K562 (cell line): Measurements from ENCODE around the gene ADGRB3. TPM values are rescaled to one million over a fixed set of nuclear protein-coding genes. Genes with fewer than 3 reads are reported as not detected.

ENCODE experiments used
- ATAC-seq: fragments of 200-7000 bp; cut with Tn5 transposase; 3 replicates; pipeline ENCODE4 v1.9.1; 2020; ENCODE audit warnings: moderate library complexity
- BruUV-seq: library from RNA; stranded (reverse); fragments of 400-500 nt; replicated peaks from 2 replicates; lab custom pipeline; 2021; lab: Mats Ljungman, UMichigan
- CTCF ChIA-PET: fragments of 300-600 bp; formaldehyde crosslinking; extraction: SDS; loops from one replicate; lab custom pipeline; 2021; ENCODE audit warnings: low intra/inter-chr PET ratio; lab: Yijun Ruan, JAX
- POLR2A ChIA-PET: fragments of 300-600, 350-650 bp; sonication (Branson Sonifier 250); formaldehyde crosslinking; extraction: SDS; loops from one replicate; lab custom pipeline; 2021; ENCODE audit warnings: antibody characterized with exemption, inconsistent platforms; lab: Yijun Ruan, JAX
- DNase-seq, 4 experiments: peaks; one replicate each; pipeline versions ENCODE4 v3.0.0 to v3.0.0-alpha.2; 2011 to 2018; ENCODE audit warnings: low spot score in 3 of 4, mixed read lengths in 3 of 4; ENCODE audit errors: extremely low read depth in 1 of 4
- FAIRE-seq: peaks from 2 replicates; lab custom pipeline; 2011; peaks lifted over from hg19 to GRCh38; lab: Jason Lieb, UNC
- H2AFZ ChIP-seq: 2 replicates; pipeline ENCODE4 v1.6.0; 2011; ENCODE audit warnings: low read depth, low read length, control low read depth, inconsistent platforms
- H3K27ac ChIP-seq: fragments of 200-600 bp; 3 replicates; pipeline ENCODE4 v1.8.0; 2011; ENCODE audit warnings: low read depth, mild to moderate bottlenecking, control low read depth, inconsistent platforms, low read length, moderate library complexity, mixed read lengths; ENCODE audit errors: extremely low read depth
- H3K27me3 ChIP-seq, 2 experiments: fragments of 300-600 bp in 1 of 2; 2 replicates in 1 of 2; 3 replicates in 1 of 2; pipeline versions ENCODE4 v1.6.0 to v1.8.0; 2011; ENCODE audit warnings: inconsistent platforms in 2 of 2, low read length in 2 of 2, mild to moderate bottlenecking in 1 of 2, mixed read lengths in 1 of 2, moderate library complexity in 1 of 2; ENCODE audit not compliant: control insufficient read depth in 2 of 2, insufficient read depth in 2 of 2
- H3K36me3 ChIP-seq: fragments of 300-600 bp; 3 replicates; pipeline ENCODE4 v1.8.0; 2011; ENCODE audit warnings: mild to moderate bottlenecking, low read length, inconsistent platforms; ENCODE audit not compliant: control insufficient read depth, insufficient read depth
- H3K4me1 ChIP-seq, 2 experiments: fragments of 200-600 bp in 1 of 2; replicated peaks in 1 of 2; 2 replicates in 1 of 2; 3 replicates in 1 of 2; pipeline versions ENCODE4 v1.5.1 to v1.8.0; 2011; ENCODE audit warnings: inconsistent platforms in 2 of 2, low read length in 2 of 2, mild to moderate bottlenecking in 1 of 2, mixed read lengths in 1 of 2, moderate library complexity in 1 of 2; ENCODE audit not compliant: control insufficient read depth in 2 of 2, insufficient read depth in 2 of 2
- H3K4me2 ChIP-seq: 2 replicates; pipeline ENCODE4 v1.6.1; 2011; ENCODE audit warnings: low read length, control low read depth, inconsistent platforms, mixed read lengths; ENCODE audit not compliant: insufficient read depth
- H3K4me3 ChIP-seq: fragments of 200-600 bp; sonication (generic), shearing (Covaris generic); 2 replicates; pipeline ENCODE4 v1.5.1; 2016; ENCODE audit warnings: control low read depth, inconsistent platforms
- H3K79me2 ChIP-seq: fragments of 200-600 bp; 3 replicates; pipeline ENCODE4 v1.8.0; 2011; ENCODE audit warnings: low read length, inconsistent platforms; ENCODE audit not compliant: control insufficient read depth, insufficient read depth
- H3K9ac ChIP-seq, 2 experiments: 2 replicates each; pipeline versions ENCODE4 v1.6.0 to v1.6.1; 2011; ENCODE audit warnings: low read depth in 2 of 2, low read length in 2 of 2, control low read depth in 1 of 2, inconsistent platforms in 1 of 2, mild to moderate bottlenecking in 1 of 2, mixed read lengths in 1 of 2; ENCODE audit not compliant: insufficient read depth in 1 of 2
- H3K9me1 ChIP-seq: one replicate; pipeline ENCODE4 v1.6.0; 2011; ENCODE audit warnings: inconsistent platforms, mild to moderate bottlenecking, low read length, moderate library complexity; ENCODE audit not compliant: control insufficient read depth, insufficient read depth
- H3K9me3 ChIP-seq: replicated peaks from 2 replicates; pipeline ENCODE4 v1.5.1; 2011; ENCODE audit warnings: low read depth, low read length, inconsistent platforms; ENCODE audit not compliant: control insufficient read depth, insufficient read depth
- H4K20me1 ChIP-seq: replicated peaks from 2 replicates; pipeline ENCODE4 v1.6.1; 2011; ENCODE audit warnings: low read length, inconsistent platforms, mixed read lengths; ENCODE audit not compliant: control insufficient read depth, insufficient read depth
- CCAR2 ChIP-seq: fragments of 200-400 bp; formaldehyde crosslinking; IDR thresholded peaks from 2 replicates; pipeline ENCODE4 v1.6.1; 2017; ENCODE audit warnings: mild to moderate bottlenecking, low read depth, low read length
- CCNT2 ChIP-seq: IDR thresholded peaks from 2 replicates; pipeline ENCODE4 v1.6.1; 2011; ENCODE audit warnings: borderline replicate concordance, low read depth, mild to moderate bottlenecking, moderate library complexity, mixed read lengths, low read length; ENCODE audit not compliant: insufficient read length; ENCODE audit errors: extremely low read depth
- CGGBP1 ChIP-seq: fragments of 250-450 bp; sonication (Bioruptor Pico); IDR thresholded peaks from 2 replicates; pipeline ENCODE4 v1.9.0; 2021; ENCODE audit warnings: mild to moderate bottlenecking
- EP400 ChIP-seq: fragments of 450-650 bp; IDR thresholded peaks from 2 replicates; pipeline ENCODE4 v1.6.1; 2017; ENCODE audit warnings: antibody characterized with exemption, mild to moderate bottlenecking, moderate library complexity
- ERF ChIP-seq: fragments of 450-650 bp; formaldehyde crosslinking; IDR thresholded peaks from 2 replicates; pipeline ENCODE4 v1.4.0; 2020; ENCODE audit warnings: mild to moderate bottlenecking, mixed read lengths
- FOXJ2 ChIP-seq: fragments of 200-800 bp; sonication (Bioruptor generic); IDR thresholded peaks from 2 replicates; pipeline ENCODE4 v1.6.1; 2016; ENCODE audit warnings: missing genetic modification characterization, missing compliant biosample characterization
- GABPB1 ChIP-seq: sonication (generic); formaldehyde crosslinking; IDR thresholded peaks from 2 replicates; pipeline ENCODE4 v1.8.0; 2022; ENCODE audit warnings: mild to moderate bottlenecking, missing genetic modification reagents
- KDM4B ChIP-seq, 2 experiments: fragments of 450-650 bp in 1 of 2; sonication (generic) in 1 of 2; IDR thresholded peaks; 2 replicates each; pipeline ENCODE4 v1.6.1; 2016 to 2017; ENCODE audit warnings: borderline replicate concordance in 2 of 2, antibody characterized with exemption in 1 of 2, low read depth in 1 of 2, mild to moderate bottlenecking in 1 of 2
- MBD1 ChIP-seq: fragments of 250-450 bp; sonication (Bioruptor Pico); IDR thresholded peaks from 2 replicates; pipeline ENCODE4 v1.8.0; 2022; ENCODE audit warnings: inconsistent platforms
- MED1 ChIP-seq: sonication (generic); formaldehyde crosslinking; IDR thresholded peaks from 2 replicates; pipeline ENCODE4 v1.8.1; 2023; ENCODE audit warnings: missing genetic modification reagents, borderline replicate concordance
- MLLT1 ChIP-seq, 2 experiments: fragments of 450-650 bp; IDR thresholded peaks; 2 replicates each; pipeline ENCODE4 v1.6.1; 2016
- MYC ChIP-seq, 2 experiments: fragments of 250-450 bp in 1 of 2; sonication (Bioruptor Pico) in 1 of 2; IDR thresholded peaks; 2 replicates each; pipeline versions ENCODE4 v1.5.1 to v1.6.1; 2012 to 2021; ENCODE audit warnings: low read depth in 2 of 2, borderline replicate concordance in 1 of 2, improper control_type of control experiment in 1 of 2, low read length in 1 of 2, mild to moderate bottlenecking in 1 of 2, moderate library complexity in 1 of 2
- PTRF ChIP-seq: fragments of 450-650 bp; IDR thresholded peaks from 2 replicates; pipeline ENCODE4 v1.6.1; 2016; ENCODE audit warnings: mild to moderate bottlenecking, missing genetic modification characterization, missing compliant biosample characterization
- SIN3A ChIP-seq, 2 experiments: fragments of 150-350 bp in 1 of 2; IDR thresholded peaks; 2 replicates each; pipeline ENCODE4 v1.6.1; 2011 to 2016; ENCODE audit warnings: borderline replicate concordance in 2 of 2, low read depth in 2 of 2, low read length in 2 of 2, mild to moderate bottlenecking in 2 of 2, moderate library complexity in 2 of 2; ENCODE audit not compliant: control insufficient read depth in 1 of 2
- TAF15 ChIP-seq: fragments of 200-400 bp; formaldehyde crosslinking; IDR thresholded peaks from 2 replicates; pipeline ENCODE4 v1.6.1; 2017; ENCODE audit warnings: mild to moderate bottlenecking, low read depth, low read length, moderate library complexity
- TAF9B ChIP-seq: fragments of 450-650 bp; IDR thresholded peaks from 2 replicates; pipeline ENCODE4 v1.6.1; 2018; ENCODE audit warnings: mild to moderate bottlenecking; ENCODE audit not compliant: partially characterized antibody
- U2AF2 ChIP-seq: fragments of 200-400 bp; formaldehyde crosslinking; optimal IDR thresholded peaks from 2 replicates; pipeline ENCODE3; 2017; ENCODE audit warnings: low read depth, mild to moderate bottlenecking, low read length
- whole genome bisulfite sequencing: fragments of 100-300 bp; shearing (Covaris generic); methylation state at CpG from one replicate; pipeline ENCODE4 v1.1.6; 2016; ENCODE audit warnings: low coverage, mixed read lengths; ENCODE audit not compliant: insufficient coverage; ENCODE audit errors: missing lambda C conversion rate; 5-methylcytosine and 5-hydroxymethylcytosine counted together
- in situ Hi-C: fragments of 300-500 bp; cut with MboI; formaldehyde crosslinking; loops from 4 replicates; pipeline ENCODE4 v1.15.0; 2018; ENCODE audit warnings: inconsistent platforms, mixed read lengths
- intact Hi-C: fragments of 100-400 bp; cut with micrococcal nuclease; formaldehyde crosslinking; loops from 2 replicates; pipeline ENCODE4 v1.14.2; 2022
- polyA plus RNA-seq, 8 experiments: library from polyadenylated mRNA; depleted of rRNA in 4 of 8; stranded (reverse) in 5 of 8; unstranded in 3 of 8; fragments of >200 nt; fragmentation: Nextera tagmentation in 2 of 8; fragmentation: Illumina TruSeq in 1 of 8; extraction: Ambion mirVana in 2 of 8; extraction: Trizol in 1 of 8; gene quantifications; 2 replicates each; pipeline versions ENCODE4 v1.2.1 to v1.2.3, GENCODE V29; 2011 to 2014; ENCODE audit warnings: inconsistent platforms in 1 of 8, missing spikeins in 1 of 8
- total RNA-seq, 7 experiments: library from RNA; depleted of rRNA in 6 of 7; stranded (reverse); fragments of >200 nt in 6 of 7; fragmentation: Illumina TruSeq in 2 of 7; extraction: Trizol in 2 of 7; gene quantifications; 2 replicates each; pipeline versions ENCODE4 v1.2.1 to v1.2.3, GENCODE V29; 2011 to 2021; ENCODE audit warnings: low replicate concordance in 1 of 7

The ADGRB3 gene
- total and polyA plus RNA-seq, 9 of the 15 experiments (the other 6 are each of a cell fraction or from before 2014, with no cell fraction given): 0.90 to 7.8 (median 2.4) TPM

- Histone ChIP-seq H3K9me3 (no peaks in the 10 kb centered on the region), H3K9me1 (no peaks in the 10 kb centered on the region), H3K4me2 (no peak overlapping the region), H3K4me3 (no peak overlapping the region), H3K4me1 (no peaks in the 10 kb centered on the region), H2AFZ (no peak overlapping the region), H3K27ac (no peak overlapping the region), H3K9ac (no peak overlapping the region), H3K27me3 (no peaks in the 10 kb centered on the region), H3K79me2 (no peaks in the 10 kb centered on the region), H4K20me1 (no peaks in the 10 kb centered on the region), H3K36me3 (no peaks in the 10 kb centered on the region)
- WGBS: 13% methylated on average over 1 of the region's 1 CpG
- DNase-seq (no peak), FAIRE-seq (no peak), ATAC-seq (no peak)
- TF ChIP-seq CGGBP1 (CRISPR knock-in tag): no peak
- TF ChIP-seq SIN3A (IDR thresholded peaks at IDR 0.05; ENCODE audit: borderline replicate concordance in 2 of 2, control insufficient read depth in 1 of 2, low read depth in 2 of 2, low read length in 2 of 2): no peak
- no peak for TF ChIP-seq GABPB1 (CRISPR knock-in tag)
- no peak for TF ChIP-seq TAF9B
- no peak for TF ChIP-seq MLLT1 (IDR thresholded peaks at IDR 0.05)
- TF ChIP-seq U2AF2: no peak
- TF ChIP-seq KDM4B (IDR thresholded peaks at IDR 0.05; ENCODE audit: borderline replicate concordance in 2 of 2, low read depth in 1 of 2): no peak
- TF ChIP-seq MBD1: no peak
- no peak for TF ChIP-seq PTRF
- no peak for TF ChIP-seq CCNT2
- TF ChIP-seq FOXJ2 (tag): no peak
- TF ChIP-seq EP400: no peak
- TF ChIP-seq TAF15: no peak
- TF ChIP-seq CCAR2: no peak
- no peak for TF ChIP-seq MYC (IDR thresholded peaks at IDR 0.05; ENCODE audit: low read depth, low read length)
- TF ChIP-seq MYC (CRISPR knock-in tag; IDR thresholded peaks at IDR 0.05; ENCODE audit: borderline replicate concordance, low read depth): no peak
- TF ChIP-seq ERF (CRISPR knock-in tag): no peak
- TF ChIP-seq MED1 (CRISPR knock-in tag): no peak
- ChIA-PET CTCF (no interaction called here), POLR2A (no interaction called here)
- intact Hi-C loops (loop anchor here (10.0 kb wide), 3 partner anchors 202 to 1232 kb away; no protein-coding TSS in a partner anchor), in situ Hi-C loops (no loop called here)
- no TSS peak for BruUV-seq
Observed at GRCh38 chr6:68873236-68873635, 238.2 kb downstream of the ADGRB3 start.
